Uterus (tissue), 4 donors: ENCODE data around the gene DPH5. TPM values are rescaled to one million over a fixed set of nuclear protein-coding genes. Genes with fewer than 3 reads are reported as not detected.
"Not testable (repeated sequence)": the region's sequence is repeated elsewhere in the genome, so short reads cannot be mapped to it uniquely, and the experiment has no call there.

Source experiments
- DNase-seq, 2 donors: peaks; one replicate each; pipeline ENCODE4 v3.0.0-alpha.2; 2019 to 2020
- H3K27ac ChIP-seq, 2 donors: fragments of 200-600 bp; sonication (generic); 1 replicate in 1 of 2; 2 replicates in 1 of 2; pipeline ENCODE4 v1.5.1; 2016 to 2018
- H3K27me3 ChIP-seq, 2 donors: fragments of 200-600 bp; sonication (generic); one replicate each; pipeline ENCODE4 v1.5.1; 2018 to 2019; ENCODE audit warnings: control low read depth in 1 of 2
- H3K36me3 ChIP-seq, 2 donors: fragments of 200-600 bp; sonication (generic); one replicate each; pipeline ENCODE4 v1.5.1; 2019; ENCODE audit warnings: control low read depth in 1 of 2
- H3K4me1 ChIP-seq, 2 donors: fragments of 200-600 bp; sonication (generic); one replicate each; pipeline ENCODE4 v1.5.1; 2018 to 2019; ENCODE audit warnings: control low read depth in 1 of 2
- H3K4me3 ChIP-seq, 2 donors: fragments of 200-600 bp; sonication (generic); 1 replicate in 1 of 2; 2 replicates in 1 of 2; pipeline ENCODE4 v1.5.1; 2018 to 2019; ENCODE audit warnings: mild to moderate bottlenecking in 1 of 2
- H3K9me3 ChIP-seq, 2 donors: fragments of 200-600 bp; sonication (generic); one replicate each; pipeline ENCODE4 v1.5.1; 2019; ENCODE audit warnings: control low read depth in 1 of 2
- POLR2A ChIP-seq, 2 donors: fragments of 450-650 bp; IDR thresholded peaks; one replicate each; pipeline ENCODE4 v1.6.1; 2016; ENCODE audit warnings: antibody characterized with exemption in 2 of 2, mild to moderate bottlenecking in 1 of 2, moderate library complexity in 1 of 2
- intact Hi-C: fragments of 100-400 bp; cut with DNase I; formaldehyde crosslinking; loops from one replicate; pipeline ENCODE4 v1.15.1; 2023; ENCODE audit warnings: low total_unique reads
- total RNA-seq, 4 donors: library from RNA; depleted of rRNA in 3 of 4; stranded (reverse); fragments of >200 nt in 3 of 4; gene quantifications; one replicate each; pipeline versions ENCODE4 v1.1.0 to v1.2.4, GENCODE V29; 2014 to 2023
- TF ChIP-seq, protein P1 (sequence below), 4 experiments: fragments of 200-600 bp in 2 of 4; fragments of 450-650 bp in 2 of 4; sonication (generic) in 2 of 4; IDR thresholded peaks; one replicate each; pipeline ENCODE4 v1.5.1; 2016 to 2019; ENCODE audit warnings: antibody characterized with exemption in 4 of 4, mild to moderate bottlenecking in 2 of 4, moderate library complexity in 1 of 4
- donor health status: DM: yes; HTN: yes; CAD: no.

Gene DPH5
- total RNA-seq, 4 donors from 2014 or later: 5.6 to 46.8 (median 21.6) TPM

DNA sequence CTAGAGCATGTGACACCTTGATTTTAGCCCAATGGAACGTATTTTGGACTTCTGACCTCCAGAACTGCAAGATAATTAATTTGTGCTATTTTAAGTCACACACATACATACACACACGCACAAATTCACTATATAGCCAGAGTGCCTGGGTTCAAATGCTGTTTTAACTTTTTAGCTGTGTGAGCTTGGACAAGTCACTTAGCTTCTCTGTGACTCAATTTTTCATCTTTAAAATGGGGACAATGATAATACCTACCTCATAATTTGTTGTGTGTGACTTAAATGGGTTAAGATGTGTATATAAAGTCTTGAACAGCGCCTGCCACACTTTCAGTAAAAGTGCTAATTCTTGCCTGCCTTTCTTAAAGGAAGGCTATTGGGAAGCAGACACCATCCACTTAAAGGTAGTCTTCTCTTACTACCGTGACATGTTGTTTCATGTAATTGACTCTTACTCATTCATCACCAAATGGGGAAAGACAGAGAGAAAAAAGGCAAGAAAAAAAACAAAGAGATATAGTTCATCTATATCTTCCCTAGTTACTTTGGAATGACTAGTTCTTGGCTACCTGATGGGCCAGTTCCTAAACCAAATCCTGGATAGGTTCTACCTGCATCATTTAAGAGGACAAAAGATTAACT, 73.4 kb downstream of the DPH5 start:
- Histone ChIP-seq H3K27ac (no peak overlapping the region), H3K9me3 (no peaks in the 10 kb centered on the region), H3K36me3 (no peaks in the 10 kb centered on the region), H3K27me3 (no peaks in the 10 kb centered on the region), H3K4me1 (peaks cover 0 to 5% of the 10 kb centered on the region in 2 donors), H3K4me3 (no peak overlapping the region)
- intact Hi-C loops: no loop called here
- DNase-seq: no peak
- TF ChIP-seq, protein P1, sequence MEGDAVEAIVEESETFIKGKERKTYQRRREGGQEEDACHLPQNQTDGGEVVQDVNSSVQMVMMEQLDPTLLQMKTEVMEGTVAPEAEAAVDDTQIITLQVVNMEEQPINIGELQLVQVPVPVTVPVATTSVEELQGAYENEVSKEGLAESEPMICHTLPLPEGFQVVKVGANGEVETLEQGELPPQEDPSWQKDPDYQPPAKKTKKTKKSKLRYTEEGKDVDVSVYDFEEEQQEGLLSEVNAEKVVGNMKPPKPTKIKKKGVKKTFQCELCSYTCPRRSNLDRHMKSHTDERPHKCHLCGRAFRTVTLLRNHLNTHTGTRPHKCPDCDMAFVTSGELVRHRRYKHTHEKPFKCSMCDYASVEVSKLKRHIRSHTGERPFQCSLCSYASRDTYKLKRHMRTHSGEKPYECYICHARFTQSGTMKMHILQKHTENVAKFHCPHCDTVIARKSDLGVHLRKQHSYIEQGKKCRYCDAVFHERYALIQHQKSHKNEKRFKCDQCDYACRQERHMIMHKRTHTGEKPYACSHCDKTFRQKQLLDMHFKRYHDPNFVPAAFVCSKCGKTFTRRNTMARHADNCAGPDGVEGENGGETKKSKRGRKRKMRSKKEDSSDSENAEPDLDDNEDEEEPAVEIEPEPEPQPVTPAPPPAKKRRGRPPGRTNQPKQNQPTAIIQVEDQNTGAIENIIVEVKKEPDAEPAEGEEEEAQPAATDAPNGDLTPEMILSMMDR (IDR thresholded peaks at IDR 0.05): no peak
- TF ChIP-seq POLR2A (IDR thresholded peaks at IDR 0.05): no peak

GRCh38 chr1:100950781-100951180, 74.8 kb downstream of the DPH5 start:
- Histone ChIP-seq H3K27ac (no peak overlapping the region), H3K27me3 (no peaks in the 10 kb centered on the region), H3K4me1 (peaks cover 0 to 5% of the 10 kb centered on the region in 2 donors), H3K36me3 (no peaks in the 10 kb centered on the region), H3K9me3 (no peaks in the 10 kb centered on the region), H3K4me3 (no peak overlapping the region)
- DNase-seq: no peak
- intact Hi-C loops: no loop called here
- no peak for TF ChIP-seq POLR2A (IDR thresholded peaks at IDR 0.05)
- TF ChIP-seq, protein P1 (IDR thresholded peaks at IDR 0.05): no peak

DNA sequence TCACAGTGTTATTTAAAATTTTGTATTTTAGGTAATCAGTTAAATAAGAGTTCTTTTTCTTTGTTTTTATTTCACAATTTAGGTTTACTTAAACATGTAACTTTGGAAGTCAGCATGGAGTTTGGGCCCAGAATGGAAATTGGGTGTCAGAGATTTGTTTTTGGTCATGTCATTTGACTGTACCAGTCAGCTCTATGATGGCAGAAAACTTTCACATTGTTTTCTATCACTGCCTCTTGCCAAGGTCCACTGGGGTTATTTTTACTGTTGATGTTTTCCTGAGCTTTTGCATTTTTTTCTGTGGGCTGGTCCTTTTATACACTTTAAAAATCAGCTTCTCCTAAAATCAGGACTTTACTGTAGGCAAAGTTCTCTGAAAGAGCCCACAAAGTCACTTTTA, 75.2 kb downstream of the DPH5 start:
- intact Hi-C loops: no loop called here
- H3K36me3 ChIP-seq: no peaks in the 10 kb centered on the region
- H3K9me3 ChIP-seq: no peaks in the 10 kb centered on the region
- H3K27me3 ChIP-seq: no peaks in the 10 kb centered on the region
- no peak for DNase-seq
- H3K27ac ChIP-seq: no peak overlapping the region
- no peak overlapping the region for H3K4me3 ChIP-seq
- no peak for TF ChIP-seq POLR2A (IDR thresholded peaks at IDR 0.05)
- TF ChIP-seq, protein P1 (IDR thresholded peaks at IDR 0.05): no peak
- peaks cover 0 to 5% of the 10 kb centered on the region in 2 donors for H3K4me1 ChIP-seq

DNA sequence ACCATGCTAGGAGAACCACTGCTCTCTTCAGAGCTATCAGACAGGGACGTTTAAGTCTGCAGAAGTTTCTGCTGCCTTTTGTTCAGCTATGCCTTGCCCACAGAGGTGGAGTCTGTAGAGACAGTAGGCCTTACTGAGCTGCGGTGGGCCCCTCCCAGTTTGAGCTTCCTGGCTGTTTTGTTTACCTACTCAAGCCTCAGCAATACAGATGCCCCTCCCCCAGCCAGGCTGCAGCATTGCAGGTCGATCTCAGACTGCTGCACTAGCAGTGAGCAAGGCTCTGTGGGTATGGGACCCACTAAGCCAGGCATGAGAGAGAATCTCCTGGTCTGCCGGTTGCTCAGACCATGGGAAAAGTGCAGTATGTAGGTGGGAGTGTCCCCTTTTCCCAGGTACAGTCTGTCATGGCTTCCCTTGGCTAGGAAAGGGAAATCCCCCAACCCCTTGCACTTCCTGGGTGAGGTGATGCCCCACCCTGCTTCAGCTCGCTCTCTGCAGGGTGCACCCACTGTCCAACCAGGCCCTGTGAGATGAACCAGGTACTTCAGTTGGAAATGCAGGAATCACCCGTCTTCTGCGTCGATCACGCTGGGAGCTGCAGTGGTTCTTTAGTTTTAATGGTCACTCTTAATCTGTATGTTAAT, 75.9 kb downstream of the DPH5 start:
- H3K4me3 ChIP-seq, H3K36me3 ChIP-seq, H3K4me1 ChIP-seq, H3K9me3 ChIP-seq, DNase-seq, H3K27me3 ChIP-seq, H3K27ac ChIP-seq, intact Hi-C loops: not testable (repeated sequence)

DNA sequence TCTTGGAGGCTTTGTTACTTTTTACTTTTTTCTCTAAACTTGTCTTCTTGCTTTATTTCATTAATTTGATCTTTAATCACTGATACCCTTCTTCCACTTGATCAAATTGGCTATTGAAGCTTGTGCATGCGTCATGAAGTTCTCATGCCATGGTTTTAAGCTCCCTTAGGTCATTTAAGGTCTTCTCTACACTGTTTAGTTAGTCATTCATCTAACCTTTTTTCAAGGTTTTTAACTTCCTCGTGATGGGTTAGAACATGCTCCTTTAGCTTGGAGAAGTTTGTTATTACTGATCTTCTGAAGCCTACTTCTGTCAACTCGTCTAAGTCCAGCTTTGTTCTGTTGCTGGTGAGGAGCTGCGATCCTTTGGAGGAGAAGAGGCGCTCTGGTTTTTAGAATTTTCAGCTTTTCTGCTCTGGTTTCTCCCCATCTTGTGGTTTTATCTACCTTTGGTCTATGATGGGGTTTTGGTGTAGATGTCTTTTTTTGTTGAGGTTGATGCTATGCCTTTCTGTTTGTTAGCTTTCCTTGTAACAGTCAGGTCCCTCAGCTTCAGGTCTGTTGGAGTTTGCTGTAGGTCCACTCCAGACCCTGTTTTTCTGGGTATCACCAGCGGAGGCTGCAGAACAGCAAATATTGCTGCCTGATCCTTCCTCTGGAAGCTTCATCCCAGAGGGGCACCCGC, 76.7 kb downstream of the DPH5 start:
- intact Hi-C loops: not testable (repeated sequence)

GRCh38 chr1:100947816-100948215, 77.8 kb downstream of the DPH5 start:
- DNase-seq, intact Hi-C loops: not testable (repeated sequence)

More for the DNA sequence above, 76.7 kb downstream of the DPH5 start:
- H3K36me3 ChIP-seq, H3K9me3 ChIP-seq, H3K27me3 ChIP-seq, H3K27ac ChIP-seq, DNase-seq, H3K4me1 ChIP-seq, H3K4me3 ChIP-seq: not testable (repeated sequence)

GRCh38 chr1:100946064-100946463, 79.5 kb downstream of the DPH5 start:
- DNase-seq, H3K36me3 ChIP-seq, H3K27me3 ChIP-seq, H3K4me1 ChIP-seq, H3K4me3 ChIP-seq, intact Hi-C loops, H3K27ac ChIP-seq, H3K9me3 ChIP-seq: not testable (repeated sequence)

More at GRCh38 chr1:100947816-100948215, 77.8 kb downstream of the DPH5 start:
- H3K4me3 ChIP-seq, H3K4me1 ChIP-seq, H3K9me3 ChIP-seq, H3K27ac ChIP-seq, H3K27me3 ChIP-seq, H3K36me3 ChIP-seq: not testable (repeated sequence)
